HG02642 (cell line): ENCODE results near the gene RPA3.
"Not testable (repeated sequence)": the region's sequence is repeated elsewhere in the genome, so short reads cannot be mapped to it uniquely, and the experiment has no call there.

Experiments used
- ATAC-seq: cut with Tn5 transposase; IDR thresholded peaks from one replicate; pipeline ENCODE4 v1.9.1; 2021; ENCODE audit warnings: mild to moderate bottlenecking; ENCODE audit not compliant: unreplicated experiment, poor library complexity

Gene RPA3

DNA sequence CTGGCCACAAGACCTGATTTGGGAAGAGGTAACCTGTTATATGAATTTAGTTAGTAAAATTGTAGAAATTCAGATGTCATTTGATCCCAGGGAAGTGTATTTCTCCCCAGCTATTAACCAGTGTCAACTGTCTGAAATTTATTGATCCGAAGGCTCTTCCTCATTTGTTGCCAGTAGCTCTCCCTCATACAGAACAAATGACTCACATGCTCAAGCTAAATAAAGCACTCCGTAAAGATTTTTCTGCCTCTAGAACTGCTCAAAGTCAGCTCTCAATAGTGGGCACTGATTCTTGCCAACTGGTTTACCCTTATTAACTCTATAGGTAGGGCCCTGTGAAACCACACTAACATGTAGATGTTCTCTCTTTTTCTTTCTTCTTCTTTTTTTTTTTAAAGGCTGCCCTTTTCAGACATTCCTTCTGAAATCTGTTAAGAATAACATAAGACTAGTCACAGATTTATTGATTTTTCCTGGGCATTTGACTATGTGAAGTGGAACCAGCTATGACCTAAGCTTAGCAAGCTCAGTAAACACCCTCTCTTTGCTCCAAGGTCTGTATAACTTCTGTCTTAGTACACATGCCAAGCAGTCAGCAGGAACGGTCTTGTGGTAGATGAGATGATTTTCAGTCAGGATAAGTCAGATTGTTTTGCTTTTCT is 21.8 kb downstream of the RPA3 start:
- no peak for ATAC-seq

DNA sequence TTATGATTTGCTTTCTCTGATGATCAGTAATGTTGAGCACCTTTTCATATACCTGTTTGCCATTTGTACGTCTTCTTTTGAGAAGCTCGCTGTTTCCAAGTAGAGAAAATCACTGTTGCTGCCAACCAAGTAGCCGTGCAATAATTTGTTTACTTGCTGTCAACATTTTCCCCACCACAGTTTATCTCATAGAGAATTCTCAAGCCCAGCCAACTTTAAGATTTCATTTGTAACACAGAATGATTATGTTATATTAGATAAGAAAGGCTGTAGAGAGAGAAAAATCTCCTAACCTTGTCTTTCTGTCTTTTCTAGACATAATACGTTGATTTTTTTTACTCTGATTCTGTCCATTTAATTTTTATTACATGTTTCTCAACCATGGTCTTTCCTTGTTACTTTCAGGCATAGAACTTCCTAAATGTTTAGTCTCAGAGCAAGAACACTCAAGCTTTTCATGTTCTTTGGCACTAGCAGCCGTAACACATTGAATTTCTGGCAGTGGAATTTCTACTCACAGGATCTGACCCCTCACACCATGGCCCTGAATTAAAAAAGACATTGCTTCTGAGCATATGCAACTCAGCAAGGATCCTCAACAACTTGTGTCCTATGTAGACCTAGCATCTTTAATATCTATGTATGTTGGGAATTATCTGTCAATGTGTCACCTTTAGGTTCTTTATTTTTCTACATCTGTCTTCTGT is 23.1 kb downstream of the RPA3 start:
- no peak for ATAC-seq

DNA sequence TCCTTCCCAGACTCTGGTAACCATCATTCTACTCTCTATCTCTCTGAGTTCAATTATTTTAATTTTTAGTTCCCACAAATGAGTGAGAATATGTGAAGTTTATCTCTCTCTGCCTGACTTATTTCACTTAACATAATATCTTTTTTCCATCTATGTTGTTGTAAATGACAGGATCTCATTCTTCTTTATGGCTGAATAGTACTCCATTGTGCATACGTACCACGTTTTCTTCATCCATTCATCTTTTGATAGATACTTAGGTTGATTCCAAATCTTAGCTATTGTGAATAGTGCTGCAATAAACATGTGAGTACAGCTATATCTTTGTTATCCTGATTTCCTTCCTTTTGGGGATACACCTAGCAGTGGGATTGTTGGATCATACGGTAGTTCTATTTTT is 23.9 kb downstream of the RPA3 start:
- ATAC-seq, result no peak

DNA sequence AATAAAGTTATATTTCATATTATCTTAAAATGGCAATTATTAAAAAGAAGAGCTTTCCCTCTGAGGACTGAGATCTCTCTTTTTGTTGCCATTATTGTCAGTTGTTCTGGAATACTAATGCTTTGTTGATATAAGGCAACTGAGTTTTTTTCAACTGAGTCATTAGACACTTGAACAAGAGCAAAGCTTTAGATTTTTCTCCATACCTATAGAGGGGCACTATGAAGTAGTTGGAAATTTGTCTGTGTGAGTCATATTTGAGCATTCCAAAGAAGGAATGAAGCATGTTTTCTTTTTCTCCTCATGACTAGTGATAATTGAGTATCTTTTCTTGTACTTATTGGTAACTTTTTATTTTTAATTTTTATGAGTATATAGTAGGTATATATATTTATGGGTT is 24.5 kb downstream of the RPA3 start:
- no peak for ATAC-seq

DNA sequence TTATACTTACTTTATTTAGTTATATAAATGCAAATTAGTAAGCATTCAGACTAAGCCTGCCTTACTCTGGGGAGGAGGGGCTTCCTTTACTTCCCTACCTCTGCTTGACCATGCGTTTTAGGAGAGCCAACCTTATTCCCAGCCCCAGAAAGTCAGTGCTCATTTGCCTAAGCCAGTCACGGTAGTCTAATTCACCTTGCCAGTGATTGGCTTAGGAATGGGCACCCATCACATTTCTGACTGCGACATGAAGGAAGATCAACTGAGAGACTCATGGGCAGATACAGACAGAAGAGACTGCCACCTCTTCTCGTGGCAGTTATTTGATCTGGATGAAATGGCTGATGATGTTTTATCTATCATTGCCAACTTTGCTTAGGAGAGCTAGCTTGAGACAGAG is 29.5 kb downstream of the RPA3 start:
- ATAC-seq, result no peak

DNA sequence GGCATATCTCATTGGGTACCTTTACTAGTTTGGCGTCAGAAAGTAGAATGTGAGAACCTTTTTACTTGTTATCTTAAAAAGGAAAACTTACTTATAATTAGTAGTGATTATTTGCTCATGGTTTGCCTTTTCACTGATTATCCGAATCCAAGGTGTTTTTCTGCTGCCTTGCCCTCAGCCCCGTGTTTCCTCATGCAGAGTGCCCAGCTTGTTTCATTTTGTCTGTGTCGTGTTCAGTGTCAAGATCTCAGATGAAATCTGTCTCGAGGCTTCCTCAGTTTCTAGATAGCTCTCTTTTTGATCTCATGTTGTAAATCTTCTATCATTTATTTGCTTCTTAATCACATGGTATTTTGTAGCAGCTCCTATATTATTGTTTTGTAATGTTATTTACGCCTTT is 30.1 kb downstream of the RPA3 start:
- ATAC-seq, result no peak

DNA sequence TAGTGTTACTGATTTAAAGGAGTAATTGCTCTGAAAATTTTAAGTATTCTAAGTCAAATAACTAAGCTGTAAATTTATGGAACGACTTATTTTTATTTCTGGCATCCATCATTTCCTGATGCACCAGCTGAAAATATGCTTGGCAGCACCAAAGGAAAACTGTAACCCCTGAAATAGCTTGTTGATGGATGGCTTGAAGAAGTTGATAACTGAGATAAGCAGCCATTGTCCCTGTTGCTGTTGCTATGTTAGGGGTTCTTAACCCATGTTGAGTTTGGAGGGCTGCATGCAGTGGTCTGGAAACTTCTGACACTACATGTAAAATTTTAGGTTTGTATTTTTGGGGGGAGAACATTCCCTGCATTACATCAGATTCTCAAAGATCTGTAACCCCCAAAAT is 30.6 kb downstream of the RPA3 start:
- ATAC-seq, result no peak

DNA sequence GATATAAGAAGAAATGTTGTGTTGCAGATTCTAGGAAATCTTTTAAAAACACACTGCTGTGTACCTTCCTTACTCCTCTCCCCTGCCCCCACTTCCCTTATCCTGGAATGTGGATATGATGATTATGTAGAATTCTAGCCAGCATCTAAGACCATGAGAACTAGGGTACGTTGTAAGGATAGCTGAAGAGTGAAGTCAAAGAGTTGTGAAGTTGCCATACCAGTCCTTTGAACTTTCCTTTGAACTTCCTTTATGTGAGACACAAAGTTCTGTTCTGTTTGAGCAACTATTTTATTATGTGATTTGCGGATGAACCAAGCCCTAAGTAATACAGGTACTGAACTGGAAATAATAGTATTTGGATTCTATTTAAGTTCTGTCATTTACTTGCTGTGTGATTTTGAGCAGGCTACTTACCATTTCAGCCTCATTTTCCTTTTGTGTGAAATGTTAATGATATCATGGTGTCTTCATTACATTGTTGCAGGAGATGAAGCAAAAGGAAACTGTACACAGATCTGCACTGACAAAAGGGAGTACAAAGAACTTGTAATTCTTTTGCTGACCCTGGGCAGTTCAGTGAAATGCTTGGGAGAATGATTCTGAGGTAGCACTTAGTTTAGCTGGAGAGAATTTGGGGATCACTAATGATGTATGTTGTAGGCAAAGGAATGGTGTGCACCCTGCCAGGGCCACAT is 31.4 kb downstream of the RPA3 start:
- no peak for ATAC-seq

DNA sequence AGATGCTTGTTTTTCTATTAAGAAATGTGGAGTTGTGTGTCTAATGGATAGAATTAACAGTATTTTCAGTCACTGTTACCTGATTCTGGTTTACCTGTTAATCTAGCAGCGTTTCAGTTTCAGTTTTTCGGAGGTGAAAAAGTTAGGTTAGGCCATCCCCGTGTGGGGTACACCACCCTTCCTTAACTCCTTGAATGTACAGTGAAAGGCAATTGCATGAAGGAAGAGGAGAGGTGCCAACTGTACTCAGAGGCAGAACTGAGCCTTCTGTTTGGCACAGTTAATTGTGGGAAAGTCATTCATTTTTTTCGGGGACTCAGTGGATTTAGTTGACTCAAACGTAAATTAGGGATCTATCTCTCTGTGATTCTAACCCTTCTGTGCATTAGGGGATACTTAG is 35.5 kb downstream of the RPA3 start:
- no peak for ATAC-seq

DNA sequence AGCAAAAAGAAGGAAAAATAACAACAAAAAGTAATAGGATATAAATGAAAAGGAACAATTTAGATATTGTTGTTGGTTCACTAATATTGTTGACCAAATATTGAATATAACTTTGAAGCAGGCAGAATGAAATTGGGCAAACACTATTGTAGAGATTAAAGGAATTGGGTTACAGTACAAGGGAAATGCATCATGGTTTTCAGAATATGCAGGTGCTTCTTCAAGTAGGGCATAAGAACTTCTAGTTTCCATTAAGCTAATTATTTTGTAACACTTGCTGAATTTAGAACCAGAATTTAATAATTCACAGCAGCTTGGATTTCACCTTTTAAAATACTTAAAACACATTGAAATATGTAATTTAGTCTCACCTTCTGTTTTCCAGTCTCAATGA is 36.5 kb downstream of the RPA3 start:
- ATAC-seq, result no peak

DNA sequence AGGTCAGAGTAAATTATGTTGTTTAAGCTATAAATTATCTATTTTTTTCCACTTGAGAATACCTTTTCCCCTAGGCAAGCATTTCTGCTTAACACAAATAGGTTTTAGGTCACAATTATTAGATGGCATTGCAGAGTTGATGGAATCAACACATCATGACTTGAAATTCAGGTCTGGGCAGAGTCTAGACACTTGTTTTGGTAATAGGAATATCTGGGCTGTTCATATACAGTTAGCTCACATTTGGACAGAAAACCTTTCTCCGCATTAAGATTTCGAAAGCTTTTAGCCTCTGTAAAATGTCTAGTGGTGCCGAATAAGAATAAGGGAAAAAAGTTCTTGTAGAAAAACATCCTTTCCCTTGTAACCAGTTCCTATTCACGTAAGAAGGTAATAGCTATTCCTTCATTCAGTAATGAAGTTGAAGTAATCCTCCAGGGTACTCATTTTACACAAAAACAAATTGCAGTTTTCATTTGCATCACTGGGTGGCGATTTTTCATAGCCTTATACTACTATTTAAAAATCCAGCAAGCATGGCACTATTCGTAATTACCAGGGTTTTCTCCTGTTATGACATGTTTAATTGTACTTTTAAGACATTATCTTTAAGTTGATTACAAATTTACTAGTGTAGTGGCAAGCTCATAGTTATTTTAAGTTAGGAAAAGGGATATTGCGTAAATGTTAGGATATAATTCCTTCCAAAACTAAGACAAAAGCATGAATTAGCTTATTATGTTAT is 37.0 kb downstream of the RPA3 start:
- ATAC-seq, result peak; percentile 70

DNA sequence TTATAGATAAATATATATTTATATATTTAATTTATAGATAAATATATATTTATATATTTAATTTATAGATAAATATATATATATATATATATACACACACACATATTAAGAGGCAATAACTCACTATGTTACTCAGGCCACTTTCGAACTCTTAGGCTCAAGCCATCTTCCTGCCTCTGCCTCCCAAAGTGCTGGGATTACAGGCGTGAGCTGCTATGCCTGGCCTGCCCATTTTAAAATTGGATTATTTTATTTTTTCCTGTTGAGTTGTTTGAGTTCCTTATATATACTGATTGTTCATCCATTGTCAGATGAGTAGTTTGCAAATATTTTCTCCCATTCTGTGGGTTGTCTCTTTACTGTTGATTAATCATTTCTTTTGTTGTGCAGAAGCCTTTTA is 38.8 kb downstream of the RPA3 start:
- ATAC-seq, result not testable (repeated sequence)

DNA sequence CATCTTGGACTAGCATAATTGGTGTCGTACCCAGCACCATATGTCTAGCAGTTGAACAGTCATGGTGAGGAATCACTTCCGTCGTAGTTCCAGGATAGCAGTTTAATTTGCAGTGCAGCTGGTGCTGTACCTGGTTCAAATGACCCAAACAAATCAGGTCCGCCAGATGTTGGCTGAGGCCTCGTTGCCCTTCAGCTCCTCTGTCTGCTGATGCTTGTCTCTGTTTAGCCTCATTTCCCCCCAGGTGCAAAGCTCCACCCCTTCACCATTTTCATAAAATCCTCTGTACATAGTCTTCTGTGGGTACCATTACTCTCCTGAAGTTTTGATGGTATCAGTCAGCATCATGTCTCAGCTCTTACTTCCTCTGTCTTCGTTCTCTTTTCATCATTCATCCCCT is 42.7 kb downstream of the RPA3 start:
- ATAC-seq, result no peak

DNA sequence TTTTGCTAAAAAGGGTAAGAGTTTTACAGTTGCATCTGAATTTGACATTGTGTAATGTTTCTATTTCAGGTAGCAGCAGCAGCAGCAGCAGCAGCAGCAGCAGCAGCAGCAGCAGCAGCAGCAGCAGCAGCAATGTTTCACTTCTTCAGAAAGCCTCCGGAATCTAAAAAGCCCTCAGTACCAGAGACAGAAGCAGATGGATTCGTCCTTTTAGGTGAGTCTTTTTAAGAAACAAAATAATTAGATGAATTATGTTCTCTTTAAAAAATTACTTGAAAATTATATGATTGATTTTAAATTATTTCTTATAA is 45.2 kb downstream of the RPA3 start:
- ATAC-seq, result no peak

DNA sequence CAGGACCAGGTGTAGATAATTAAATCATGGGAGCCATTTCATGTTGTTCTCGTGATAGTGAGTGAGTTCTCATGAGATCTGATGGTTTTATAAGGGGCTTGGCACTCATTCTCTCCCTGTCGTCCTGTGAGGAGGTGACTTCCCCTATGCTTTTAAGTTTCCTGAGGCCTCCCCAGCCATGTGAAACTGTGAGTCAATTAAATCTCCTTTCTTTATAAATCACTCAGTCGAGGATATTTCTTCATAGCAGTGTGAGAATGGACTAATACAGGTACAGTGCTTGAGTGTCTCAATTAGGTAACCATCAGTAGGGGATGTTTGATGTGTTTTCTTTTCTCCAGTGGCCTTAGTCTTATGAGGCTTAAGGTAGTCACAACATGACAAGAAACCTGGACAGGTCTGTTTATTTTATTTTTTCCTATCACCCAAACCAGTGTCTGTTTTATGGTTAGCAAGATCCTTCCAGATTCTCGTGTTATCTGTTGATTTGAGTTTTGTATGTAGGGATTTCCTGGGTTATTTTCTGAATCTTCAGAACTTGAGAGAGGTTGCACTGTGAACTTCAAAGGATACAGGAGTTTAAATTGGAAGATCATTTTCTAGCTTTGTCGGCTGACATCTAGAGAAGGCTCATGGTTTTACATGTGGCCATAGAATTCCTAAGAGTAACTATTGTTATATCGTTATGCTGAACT is 45.7 kb downstream of the RPA3 start:
- no peak for ATAC-seq

DNA sequence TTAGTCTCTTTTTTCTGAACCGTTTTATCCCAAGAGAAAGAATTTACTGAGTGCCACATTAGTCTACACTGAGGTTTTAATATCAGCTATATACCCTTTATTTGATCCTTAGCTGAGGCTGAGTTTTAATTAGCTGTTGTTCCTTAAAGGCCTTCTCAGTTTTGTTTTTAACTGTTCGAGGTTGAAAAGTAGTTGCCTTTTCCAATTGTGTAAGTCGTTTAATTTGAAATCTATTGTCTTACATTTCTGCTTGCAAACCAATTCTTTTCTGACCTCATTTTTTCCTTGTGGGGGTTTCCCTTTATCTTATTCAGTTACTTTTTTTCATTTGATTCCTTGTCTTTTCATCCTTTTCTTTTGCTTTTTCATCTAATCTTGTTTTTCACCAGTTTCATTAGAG is 47.0 kb downstream of the RPA3 start:
- ATAC-seq, result no peak

DNA sequence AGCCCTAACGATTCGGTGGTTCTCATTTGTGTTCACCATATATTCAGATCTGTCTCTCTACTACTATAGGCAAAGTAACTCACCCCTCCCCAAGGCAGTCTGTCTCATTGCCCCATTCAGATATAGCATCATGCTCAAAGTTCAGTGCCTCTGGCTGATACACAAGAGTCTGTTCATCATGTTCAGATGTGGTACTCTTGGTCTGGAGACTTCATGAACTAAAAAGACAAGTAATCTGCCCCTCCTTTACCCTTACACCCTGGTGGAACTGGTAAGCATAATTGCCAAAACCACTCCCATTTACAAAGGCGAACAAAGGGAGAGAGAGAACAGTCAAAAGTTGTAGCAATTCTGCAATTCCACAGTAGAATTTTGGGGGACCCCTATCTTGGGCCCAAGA is 47.9 kb downstream of the RPA3 start:
- no peak for ATAC-seq

DNA sequence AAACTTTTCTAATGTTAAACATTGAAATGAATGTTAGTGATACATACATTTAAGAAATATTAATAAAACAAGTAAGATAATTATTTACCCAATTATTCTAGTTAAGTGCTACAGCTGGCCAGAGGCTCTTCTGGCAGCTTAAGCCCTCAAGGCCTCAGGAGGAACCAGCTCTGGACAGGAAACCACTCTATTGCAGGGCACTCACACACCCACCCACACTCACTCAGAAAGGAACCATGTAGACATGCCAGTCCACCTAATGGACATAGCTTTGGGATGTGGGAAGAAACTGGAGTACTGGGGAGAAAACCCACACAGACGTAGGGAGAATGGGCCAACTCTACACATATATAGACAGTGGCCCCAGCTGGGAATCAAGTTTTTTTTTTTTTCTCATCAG is 49.7 kb downstream of the RPA3 start:
- ATAC-seq, result no peak

DNA sequence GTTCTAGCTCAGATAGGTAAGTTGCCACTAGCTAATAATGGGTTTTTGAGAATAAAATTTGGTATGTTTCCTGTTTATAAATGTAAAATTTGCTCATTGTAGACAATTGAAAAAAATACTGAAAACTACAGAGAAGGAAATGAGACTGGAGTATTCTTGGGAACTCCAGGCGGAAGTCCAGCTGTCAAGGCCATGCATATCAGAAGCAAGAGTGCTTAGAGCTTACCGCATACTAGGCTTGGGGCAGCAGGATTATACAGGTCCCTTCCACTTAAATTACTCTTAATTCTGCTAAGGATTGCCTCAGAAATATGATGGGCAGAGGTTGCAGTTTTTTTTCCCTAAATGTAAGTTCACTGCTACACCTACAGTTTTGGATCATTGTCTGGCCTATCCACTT is 51.2 kb downstream of the RPA3 start:
- no peak for ATAC-seq

DNA sequence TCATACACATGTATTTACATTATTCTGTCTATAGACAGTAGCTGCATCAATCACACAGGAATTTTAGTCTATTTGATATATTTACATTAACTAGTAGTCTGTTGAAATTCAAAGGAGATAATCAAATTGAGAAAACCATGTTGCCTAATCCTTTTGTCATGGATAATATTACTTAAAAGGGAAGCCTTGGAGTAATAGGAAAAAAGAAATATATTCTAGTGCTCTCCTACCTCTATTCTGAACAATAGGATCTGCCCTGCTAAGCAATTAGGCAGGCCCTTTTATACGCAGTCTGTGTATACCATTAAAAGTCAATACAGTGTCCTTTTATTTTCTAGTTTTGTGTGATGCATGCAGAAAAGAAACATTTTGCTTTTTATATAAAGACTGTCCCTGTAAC is 53.4 kb downstream of the RPA3 start:
- ATAC-seq, result no peak

DNA sequence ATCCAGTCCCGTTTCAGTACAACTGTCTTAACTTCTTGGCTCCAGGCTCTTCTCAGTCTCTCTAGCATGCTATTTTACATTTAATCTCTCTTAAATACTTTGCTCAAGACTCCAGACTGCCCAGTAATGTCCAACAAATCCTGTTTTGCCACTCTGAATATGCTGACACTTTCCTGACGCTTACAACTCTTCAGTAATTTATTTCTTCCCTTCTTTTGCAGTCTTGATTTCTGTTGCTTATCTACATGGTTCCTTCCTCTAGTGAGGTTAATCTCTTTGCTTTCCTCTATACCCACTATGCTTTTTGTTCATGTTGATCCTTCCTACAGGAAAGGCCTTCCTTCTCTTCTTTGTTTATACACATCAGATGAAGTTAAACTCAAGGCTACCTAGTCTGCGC is 54.1 kb downstream of the RPA3 start:
- no peak for ATAC-seq
